K562 (cell line): ENCODE measurements around the gene KCNF1. TPM values are rescaled to one million over a fixed set of nuclear protein-coding genes. Genes with fewer than 3 reads are reported as not detected.

Source experiments
- ATAC-seq: fragments of 200-7000 bp; cut with Tn5 transposase; 3 replicates; pipeline ENCODE4 v1.9.1; 2020; ENCODE audit warnings: moderate library complexity
- BruUV-seq: library from RNA; stranded (reverse); fragments of 400-500 nt; replicated peaks from 2 replicates; lab custom pipeline; 2021; lab: Mats Ljungman, UMichigan
- CTCF ChIA-PET: fragments of 300-600 bp; formaldehyde crosslinking; extraction: SDS; loops from one replicate; lab custom pipeline; 2021; ENCODE audit warnings: low intra/inter-chr PET ratio; lab: Yijun Ruan, JAX
- POLR2A ChIA-PET: fragments of 300-600, 350-650 bp; sonication (Branson Sonifier 250); formaldehyde crosslinking; extraction: SDS; loops from one replicate; lab custom pipeline; 2021; ENCODE audit warnings: antibody characterized with exemption, inconsistent platforms; lab: Yijun Ruan, JAX
- DNase-seq, 4 experiments: peaks; one replicate each; pipeline versions ENCODE4 v3.0.0 to v3.0.0-alpha.2; 2011 to 2018; ENCODE audit warnings: low spot score in 3 of 4, mixed read lengths in 3 of 4; ENCODE audit errors: extremely low read depth in 1 of 4
- FAIRE-seq: peaks from 2 replicates; lab custom pipeline; 2011; peaks lifted over from hg19 to GRCh38; lab: Jason Lieb, UNC
- H2AFZ ChIP-seq: 2 replicates; pipeline ENCODE4 v1.6.0; 2011; ENCODE audit warnings: low read depth, low read length, control low read depth, inconsistent platforms
- H3K27ac ChIP-seq: fragments of 200-600 bp; 3 replicates; pipeline ENCODE4 v1.8.0; 2011; ENCODE audit warnings: low read depth, mild to moderate bottlenecking, control low read depth, inconsistent platforms, low read length, moderate library complexity, mixed read lengths; ENCODE audit errors: extremely low read depth
- H3K27me3 ChIP-seq, 2 experiments: fragments of 300-600 bp in 1 of 2; 2 replicates in 1 of 2; 3 replicates in 1 of 2; pipeline versions ENCODE4 v1.6.0 to v1.8.0; 2011; ENCODE audit warnings: inconsistent platforms in 2 of 2, low read length in 2 of 2, mild to moderate bottlenecking in 1 of 2, mixed read lengths in 1 of 2, moderate library complexity in 1 of 2; ENCODE audit not compliant: control insufficient read depth in 2 of 2, insufficient read depth in 2 of 2
- H3K36me3 ChIP-seq: fragments of 300-600 bp; 3 replicates; pipeline ENCODE4 v1.8.0; 2011; ENCODE audit warnings: mild to moderate bottlenecking, low read length, inconsistent platforms; ENCODE audit not compliant: control insufficient read depth, insufficient read depth
- H3K4me1 ChIP-seq, 2 experiments: fragments of 200-600 bp in 1 of 2; replicated peaks in 1 of 2; 2 replicates in 1 of 2; 3 replicates in 1 of 2; pipeline versions ENCODE4 v1.5.1 to v1.8.0; 2011; ENCODE audit warnings: inconsistent platforms in 2 of 2, low read length in 2 of 2, mild to moderate bottlenecking in 1 of 2, mixed read lengths in 1 of 2, moderate library complexity in 1 of 2; ENCODE audit not compliant: control insufficient read depth in 2 of 2, insufficient read depth in 2 of 2
- H3K4me2 ChIP-seq: 2 replicates; pipeline ENCODE4 v1.6.1; 2011; ENCODE audit warnings: low read length, control low read depth, inconsistent platforms, mixed read lengths; ENCODE audit not compliant: insufficient read depth
- H3K4me3 ChIP-seq: fragments of 200-600 bp; sonication (generic), shearing (Covaris generic); 2 replicates; pipeline ENCODE4 v1.5.1; 2016; ENCODE audit warnings: control low read depth, inconsistent platforms
- H3K79me2 ChIP-seq: fragments of 200-600 bp; 3 replicates; pipeline ENCODE4 v1.8.0; 2011; ENCODE audit warnings: low read length, inconsistent platforms; ENCODE audit not compliant: control insufficient read depth, insufficient read depth
- H3K9ac ChIP-seq, 2 experiments: 2 replicates each; pipeline versions ENCODE4 v1.6.0 to v1.6.1; 2011; ENCODE audit warnings: low read depth in 2 of 2, low read length in 2 of 2, control low read depth in 1 of 2, inconsistent platforms in 1 of 2, mild to moderate bottlenecking in 1 of 2, mixed read lengths in 1 of 2; ENCODE audit not compliant: insufficient read depth in 1 of 2
- H3K9me1 ChIP-seq: one replicate; pipeline ENCODE4 v1.6.0; 2011; ENCODE audit warnings: inconsistent platforms, mild to moderate bottlenecking, low read length, moderate library complexity; ENCODE audit not compliant: control insufficient read depth, insufficient read depth
- H3K9me3 ChIP-seq: replicated peaks from 2 replicates; pipeline ENCODE4 v1.5.1; 2011; ENCODE audit warnings: low read depth, low read length, inconsistent platforms; ENCODE audit not compliant: control insufficient read depth, insufficient read depth
- H4K20me1 ChIP-seq: replicated peaks from 2 replicates; pipeline ENCODE4 v1.6.1; 2011; ENCODE audit warnings: low read length, inconsistent platforms, mixed read lengths; ENCODE audit not compliant: control insufficient read depth, insufficient read depth
- ARID2 ChIP-seq: fragments of 450-650 bp; IDR thresholded peaks from 2 replicates; pipeline ENCODE4 v1.6.1; 2017; ENCODE audit warnings: antibody characterized with exemption, mild to moderate bottlenecking
- CGGBP1 ChIP-seq: fragments of 250-450 bp; sonication (Bioruptor Pico); IDR thresholded peaks from 2 replicates; pipeline ENCODE4 v1.9.0; 2021; ENCODE audit warnings: mild to moderate bottlenecking
- ETV5 ChIP-seq: sonication (generic); formaldehyde crosslinking; IDR thresholded peaks from 2 replicates; pipeline ENCODE4 v1.4.0; 2020; ENCODE audit warnings: low read depth, mild to moderate bottlenecking, missing genetic modification reagents
- HMG20B ChIP-seq: fragments of 250-450 bp; sonication (Bioruptor Pico); IDR thresholded peaks from 2 replicates; pipeline ENCODE4 v1.5.0; 2021; ENCODE audit warnings: mild to moderate bottlenecking
- HNRNPK ChIP-seq: fragments of 200-400 bp; formaldehyde crosslinking; IDR thresholded peaks from one replicate; pipeline ENCODE4 v1.6.1; 2018; ENCODE audit warnings: mild to moderate bottlenecking, low read depth, low read length; ENCODE audit not compliant: poor library complexity, severe bottlenecking
- HOXB6 ChIP-seq: fragments of 250-450 bp; sonication (Bioruptor Pico); IDR thresholded peaks from 2 replicates; pipeline ENCODE4 v1.5.1; 2022; ENCODE audit warnings: mild to moderate bottlenecking, borderline replicate concordance
- KDM2B ChIP-seq: fragments of 250-450 bp; sonication (Bioruptor Pico); IDR thresholded peaks from 2 replicates; pipeline ENCODE4 v1.8.0; 2021; ENCODE audit warnings: mild to moderate bottlenecking, moderate library complexity
- KLF13 ChIP-seq: fragments of 450-650 bp; IDR thresholded peaks from 2 replicates; pipeline ENCODE4 v1.6.1; 2016; ENCODE audit warnings: missing genetic modification characterization, low read depth, mild to moderate bottlenecking, missing compliant biosample characterization, moderate library complexity, borderline replicate concordance
- NR2C2 ChIP-seq, 2 experiments: fragments of 200-800 bp in 1 of 2; sonication (Bioruptor generic) in 1 of 2; sonication (generic) in 1 of 2; formaldehyde crosslinking in 1 of 2; IDR thresholded peaks; 2 replicates each; pipeline versions ENCODE4 v1.6.1 to v1.8.0; 2016 to 2022; ENCODE audit warnings: mild to moderate bottlenecking in 1 of 2, missing compliant biosample characterization in 1 of 2, missing genetic modification characterization in 1 of 2, missing genetic modification reagents in 1 of 2
- PHB ChIP-seq: fragments of 250-450 bp; sonication (Bioruptor Pico); IDR thresholded peaks from 2 replicates; pipeline ENCODE4 v1.5.0; 2021
- RNF219 ChIP-seq: fragments of 250-450 bp; sonication (Bioruptor Pico); IDR thresholded peaks from 2 replicates; pipeline ENCODE4 v1.5.0; 2022; ENCODE audit warnings: mild to moderate bottlenecking
- SUPT5H ChIP-seq: fragments of 450-650 bp; IDR thresholded peaks from 2 replicates; pipeline ENCODE4 v1.6.1; 2016
- TCFL5 ChIP-seq: fragments of 250-450 bp; sonication (Bioruptor Pico); conservative IDR thresholded peaks from 2 replicates; pipeline ENCODE4 v1.6.1; 2021; ENCODE audit warnings: mild to moderate bottlenecking, moderate library complexity, matching md5 sums
- ZBTB17 ChIP-seq: fragments of 450-650 bp; formaldehyde crosslinking; IDR thresholded peaks from 2 replicates; pipeline ENCODE4 v1.4.0; 2020; ENCODE audit warnings: mild to moderate bottlenecking
- ZNF311 ChIP-seq: fragments of 250-450 bp; sonication (Bioruptor Pico); IDR thresholded peaks from 2 replicates; pipeline ENCODE4 v1.4.0; 2020; ENCODE audit warnings: mild to moderate bottlenecking, moderate library complexity
- ZNF512 ChIP-seq: IDR thresholded peaks from 2 replicates; pipeline ENCODE4 v1.6.1; 2016; ENCODE audit warnings: missing genetic modification characterization, missing compliant biosample characterization
- ZSCAN29 ChIP-seq: fragments of 450-650 bp; IDR thresholded peaks from 2 replicates; pipeline ENCODE4 v1.6.1; 2017
- WGBS: fragments of 100-300 bp; shearing (Covaris generic); methylation state at CpG from one replicate; pipeline ENCODE4 v1.1.6; 2016; ENCODE audit warnings: low coverage, mixed read lengths; ENCODE audit not compliant: insufficient coverage; ENCODE audit errors: missing lambda C conversion rate; 5-methylcytosine and 5-hydroxymethylcytosine counted together
- in situ Hi-C: fragments of 300-500 bp; cut with MboI; formaldehyde crosslinking; loops from 4 replicates; pipeline ENCODE4 v1.15.0; 2018; ENCODE audit warnings: inconsistent platforms, mixed read lengths
- intact Hi-C: fragments of 100-400 bp; cut with micrococcal nuclease; formaldehyde crosslinking; loops from 2 replicates; pipeline ENCODE4 v1.14.2; 2022
- polyA plus RNA-seq, 8 experiments: library from polyadenylated mRNA; depleted of rRNA in 4 of 8; stranded (reverse) in 5 of 8; unstranded in 3 of 8; fragments of >200 nt; fragmentation: Nextera tagmentation in 2 of 8; fragmentation: Illumina TruSeq in 1 of 8; extraction: Ambion mirVana in 2 of 8; extraction: Trizol in 1 of 8; gene quantifications; 2 replicates each; pipeline versions ENCODE4 v1.2.1 to v1.2.3, GENCODE V29; 2011 to 2014; ENCODE audit warnings: inconsistent platforms in 1 of 8, missing spikeins in 1 of 8
- total RNA-seq, 7 experiments: library from RNA; depleted of rRNA in 6 of 7; stranded (reverse); fragments of >200 nt in 6 of 7; fragmentation: Illumina TruSeq in 2 of 7; extraction: Trizol in 2 of 7; gene quantifications; 2 replicates each; pipeline versions ENCODE4 v1.2.1 to v1.2.3, GENCODE V29; 2011 to 2021; ENCODE audit warnings: low replicate concordance in 1 of 7

The KCNF1 gene
- total and polyA plus RNA-seq, 9 of the 15 experiments (the other 6 are each of a cell fraction or from before 2014, with no cell fraction given) = not detected

- in situ Hi-C loops = no loop called here
These were observed 10.4 kb upstream of the KCNF1 start for GRCh38 chr2:10901160-10901939.

More at GRCh38 chr2:10901160-10901939, 10.4 kb upstream of the KCNF1 start:
- ChIA-PET POLR2A (interaction anchor here (0.6 to 1.3 kb wide), 2 partner anchors 9 to 60 kb away, joined by 3 to 4 read pairs; no protein-coding TSS in a partner anchor), CTCF (no interaction called here)
- Histone ChIP-seq H3K27me3 (peaks cover 3 to 20% of the 10 kb centered on the region in 2 experiments; a peak in 4 of 5 replicates), H2AFZ (no peak overlapping the region), H3K9me3 (no peaks in the 10 kb centered on the region), H3K79me2 (no peaks in the 10 kb centered on the region)
- TF ChIP-seq RNF219 (CRISPR knock-in tag) (no peak), HOXB6 (no peak), SUPT5H (no peak), CGGBP1 (CRISPR knock-in tag) (no peak), ARID2 (no peak), KDM2B (CRISPR knock-in tag) (no peak), NR2C2 (CRISPR knock-in tag; IDR thresholded peaks at IDR 0.05) (no peak), NR2C2 (tag; IDR thresholded peaks at IDR 0.05) (no peak), ETV5 (no peak), HNRNPK (no peak), TCFL5 (CRISPR knock-in tag) (no peak), KLF13 (tag) (no peak), ZSCAN29 (no peak), HMG20B (no peak), PHB (CRISPR knock-in tag) (no peak), ZNF512 (no peak), ZBTB17 (CRISPR knock-in tag) (no peak), ZNF311 (CRISPR knock-in tag) (no peak)
- TF ChIP-seq, all 486 proteins: peak for 0
- no TSS peak for BruUV-seq
- Histone ChIP-seq H3K4me3 (no peak overlapping the region), H4K20me1 (no peaks in the 10 kb centered on the region), H3K9ac (no peak overlapping the region), H3K9me1 (no peaks in the 10 kb centered on the region), H3K36me3 (no peaks in the 10 kb centered on the region), H3K27ac (no peak overlapping the region), H3K4me2 (no peak overlapping the region), H3K4me1 (no peaks in the 10 kb centered on the region)
- ATAC-seq (no peak), FAIRE-seq (no peak), DNase-seq (no peak)
- 1% methylated on average over 9 of the region's 12 CpGs for WGBS
- intact Hi-C loops = loop anchor here (2.0 kb wide), 1 partner anchor 69 kb away; no protein-coding TSS in a partner anchor
